ENCODE results near the gene COL12A1. TPM values are rescaled to one million over a fixed set of nuclear protein-coding genes. Genes with fewer than 3 reads are reported as not detected.

Gene COL12A1
- polyA plus RNA-seq, 1 donor (not counting 4 experiments of a cell fraction or from before 2014, with no cell fraction given): 96.9 TPM

DNA sequence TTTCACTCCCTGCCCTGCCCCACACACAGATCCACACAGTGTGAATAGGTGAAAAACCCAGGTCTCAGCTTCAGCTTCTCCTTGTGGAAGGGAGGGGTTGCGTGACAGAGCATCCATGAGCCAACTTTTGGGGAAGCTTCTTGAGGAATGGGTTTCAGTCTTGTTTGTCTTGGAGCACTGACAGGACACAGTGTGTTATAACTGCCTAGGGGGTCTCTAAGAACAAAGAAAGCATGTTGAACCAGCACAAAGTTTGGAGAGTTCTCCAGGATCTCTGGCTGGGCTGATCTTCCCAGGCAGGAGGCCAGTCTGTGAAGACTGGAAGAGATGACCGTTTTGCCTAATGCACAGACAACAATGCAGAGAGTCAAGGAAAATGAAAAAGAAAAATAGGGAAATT, 164.5 kb downstream of the COL12A1 start:
- TF ChIP-seq, protein P1, sequence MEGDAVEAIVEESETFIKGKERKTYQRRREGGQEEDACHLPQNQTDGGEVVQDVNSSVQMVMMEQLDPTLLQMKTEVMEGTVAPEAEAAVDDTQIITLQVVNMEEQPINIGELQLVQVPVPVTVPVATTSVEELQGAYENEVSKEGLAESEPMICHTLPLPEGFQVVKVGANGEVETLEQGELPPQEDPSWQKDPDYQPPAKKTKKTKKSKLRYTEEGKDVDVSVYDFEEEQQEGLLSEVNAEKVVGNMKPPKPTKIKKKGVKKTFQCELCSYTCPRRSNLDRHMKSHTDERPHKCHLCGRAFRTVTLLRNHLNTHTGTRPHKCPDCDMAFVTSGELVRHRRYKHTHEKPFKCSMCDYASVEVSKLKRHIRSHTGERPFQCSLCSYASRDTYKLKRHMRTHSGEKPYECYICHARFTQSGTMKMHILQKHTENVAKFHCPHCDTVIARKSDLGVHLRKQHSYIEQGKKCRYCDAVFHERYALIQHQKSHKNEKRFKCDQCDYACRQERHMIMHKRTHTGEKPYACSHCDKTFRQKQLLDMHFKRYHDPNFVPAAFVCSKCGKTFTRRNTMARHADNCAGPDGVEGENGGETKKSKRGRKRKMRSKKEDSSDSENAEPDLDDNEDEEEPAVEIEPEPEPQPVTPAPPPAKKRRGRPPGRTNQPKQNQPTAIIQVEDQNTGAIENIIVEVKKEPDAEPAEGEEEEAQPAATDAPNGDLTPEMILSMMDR (optimal IDR thresholded peaks at IDR 0.05 in 1 of 3, IDR thresholded peaks at IDR 0.05 in 1 of 3, conservative IDR thresholded peaks at IDR 0.05 in 1 of 3; ENCODE audit: extremely low read depth in 1 of 3, insufficient read depth in 2 of 3, low read length in 3 of 3): no peak
- TF ChIP-seq EZH2 (IDR thresholded peaks at IDR 0.05; ENCODE audit: low read length): no peak
- Histone ChIP-seq H3K36me3 (ENCODE audit: control insufficient read depth in 2 of 2, extremely low read depth in 1 of 2, insufficient read depth in 2 of 2, low read length in 2 of 2) (no peaks in the 10 kb centered on the region), H3K27me3 (ENCODE audit: control insufficient read depth, extremely low read depth, insufficient read depth, low read length) (no peaks in the 10 kb centered on the region), H3K9me1 (ENCODE audit: control insufficient read depth, extremely low read depth, insufficient read depth, low read length) (no peaks in the 10 kb centered on the region), H3K9me3 (ENCODE audit: control insufficient read depth, low read depth, low read length) (no peaks in the 10 kb centered on the region), H3K4me1 (ENCODE audit: control insufficient read depth, extremely low read depth, insufficient read depth, low read length) (no peaks in the 10 kb centered on the region), H3K4me3 (ENCODE audit: control insufficient read depth in 2 of 3, extremely low read depth in 1 of 3, insufficient read depth in 2 of 3, low read depth in 1 of 3, low read length in 3 of 3) (no peak overlapping the region), H3K27ac (ENCODE audit: control insufficient read depth, insufficient read depth, low read length) (no peak overlapping the region), H4K20me1 (ENCODE audit: control insufficient read depth, extremely low read depth, insufficient read depth, low read length) (no peaks in the 10 kb centered on the region), H3K9ac (ENCODE audit: control insufficient read depth, extremely low read depth, insufficient read depth, low read length) (no peak overlapping the region), H3K79me2 (ENCODE audit: control insufficient read depth, insufficient read depth, low read length) (no peaks in the 10 kb centered on the region), H2AFZ (ENCODE audit: control insufficient read depth, low read length) (no peak overlapping the region), H3K4me2 (ENCODE audit: control insufficient read depth, extremely low read depth, insufficient read depth, low read depth, low read length) (no peak overlapping the region)
- FAIRE-seq (no peak), DNase-seq (ENCODE audit: low read depth, low spot score) (no peak)
- dilution Hi-C loops (cut with MboI; ENCODE audit: extremely low pct_ligation_motif_present, low sequenced_read_pairs): no loop called here

Other genes starting within 250 kb of the COL12A1 start
- gene COX7A2, start 37.7 kb upstream of the COL12A1 start, polyA plus RNA-seq: 160 to 489 TPM (median 474 TPM) in 3 replicates
- gene TMEM30A, start 78.7 kb upstream of the COL12A1 start, polyA plus RNA-seq: 22.0 to 50.2 TPM (median 25.2 TPM) in 3 replicates

Measured in keratinocyte (primary cell).